HEK293T (cell line): Measurements from ENCODE around the gene CHRND.

Experiments used
- ARNT ChIP-seq: fragments of 450-650 bp; IDR thresholded peaks from 2 replicates; pipeline ENCODE4 v1.6.1; 2017; ENCODE audit warnings: mild to moderate bottlenecking
- BHLHE40 ChIP-seq: fragments of 450-650 bp; IDR thresholded peaks from 2 replicates; pipeline ENCODE4 v1.6.1; 2016; ENCODE audit warnings: mild to moderate bottlenecking, moderate library complexity, borderline replicate concordance
- CTBP1 ChIP-seq: fragments of 450-650 bp; IDR thresholded peaks from 2 replicates; pipeline ENCODE4 v1.6.1; 2016; ENCODE audit warnings: borderline replicate concordance
- ELF4 ChIP-seq: fragments of 450-650 bp; IDR thresholded peaks from 2 replicates; pipeline ENCODE4 v1.6.1; 2017; ENCODE audit warnings: antibody characterized with exemption
- FOXA1 ChIP-seq: fragments of 450-650 bp; IDR thresholded peaks from 2 replicates; pipeline ENCODE4 v1.6.1; 2016; ENCODE audit warnings: mild to moderate bottlenecking
- FOXM1 ChIP-seq: fragments of 450-650 bp; IDR thresholded peaks from 2 replicates; pipeline ENCODE4 v1.6.1; 2017; ENCODE audit warnings: mild to moderate bottlenecking, borderline replicate concordance
- HDGF ChIP-seq: fragments of 450-650 bp; IDR thresholded peaks from 2 replicates; pipeline ENCODE4 v1.6.1; 2017; ENCODE audit warnings: antibody characterized with exemption, borderline replicate concordance
- L3MBTL2 ChIP-seq: fragments of 450-650 bp; conservative IDR thresholded peaks from 2 replicates; pipeline ENCODE4 v1.6.1; 2016; ENCODE audit warnings: mild to moderate bottlenecking
- LEF1 ChIP-seq: fragments of 450-650 bp; IDR thresholded peaks from 2 replicates; pipeline ENCODE4 v1.6.1; 2017; ENCODE audit warnings: mild to moderate bottlenecking, borderline replicate concordance
- NFRKB ChIP-seq: fragments of 450-650 bp; IDR thresholded peaks from 2 replicates; pipeline ENCODE4 v1.6.1; 2016; ENCODE audit warnings: mild to moderate bottlenecking, moderate library complexity
- SP1 ChIP-seq: fragments of 450-650 bp; IDR thresholded peaks from 2 replicates; pipeline ENCODE4 v1.6.1; 2017
- SUZ12 ChIP-seq: fragments of 450-650 bp; IDR thresholded peaks from 2 replicates; pipeline ENCODE4 v1.6.1; 2016; ENCODE audit warnings: mild to moderate bottlenecking
- ZNF384 ChIP-seq: fragments of 450-650 bp; IDR thresholded peaks from 2 replicates; pipeline ENCODE4 v1.6.1; 2016
- TF ChIP-seq, protein P1 (sequence below): fragments of 450-650 bp; IDR thresholded peaks from 2 replicates; pipeline ENCODE4 v1.6.1; 2016

GRCh38 chr2:232518844-232519243 is 7.1 kb upstream of the CHRND start:
- TF ChIP-seq BHLHE40, result no peak
- TF ChIP-seq SP1, result no peak
- no peak for TF ChIP-seq ELF4
- TF ChIP-seq ARNT, result no peak
- no peak for TF ChIP-seq LEF1
- TF ChIP-seq FOXM1, result no peak
- no peak for TF ChIP-seq HDGF
- no peak for TF ChIP-seq ZNF384
- no peak for TF ChIP-seq NFRKB
- TF ChIP-seq, protein P1, sequence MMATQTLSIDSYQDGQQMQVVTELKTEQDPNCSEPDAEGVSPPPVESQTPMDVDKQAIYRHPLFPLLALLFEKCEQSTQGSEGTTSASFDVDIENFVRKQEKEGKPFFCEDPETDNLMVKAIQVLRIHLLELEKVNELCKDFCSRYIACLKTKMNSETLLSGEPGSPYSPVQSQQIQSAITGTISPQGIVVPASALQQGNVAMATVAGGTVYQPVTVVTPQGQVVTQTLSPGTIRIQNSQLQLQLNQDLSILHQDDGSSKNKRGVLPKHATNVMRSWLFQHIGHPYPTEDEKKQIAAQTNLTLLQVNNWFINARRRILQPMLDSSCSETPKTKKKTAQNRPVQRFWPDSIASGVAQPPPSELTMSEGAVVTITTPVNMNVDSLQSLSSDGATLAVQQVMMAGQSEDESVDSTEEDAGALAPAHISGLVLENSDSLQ, result no peak
- no peak for TF ChIP-seq FOXA1
- no peak for TF ChIP-seq CTBP1
- TF ChIP-seq SUZ12, result no peak
- no peak for TF ChIP-seq L3MBTL2
